Hematopoietic multipotent progenitor cell treated with erythropoietin and hydrocortisone succinate and interleukin-3 and kit ligand, for 6 days (in vitro differentiated cells): ENCODE measurements around the gene USP17L13.
"Not testable (repeated sequence)": the region's sequence is repeated elsewhere in the genome, so short reads cannot be mapped to it uniquely, and the experiment has no call there.

ENCODE experiments used
- DNase-seq: peaks from one replicate; pipeline ENCODE4 v3.0.0-alpha.2; 2015

The USP17L13 gene, protein sequence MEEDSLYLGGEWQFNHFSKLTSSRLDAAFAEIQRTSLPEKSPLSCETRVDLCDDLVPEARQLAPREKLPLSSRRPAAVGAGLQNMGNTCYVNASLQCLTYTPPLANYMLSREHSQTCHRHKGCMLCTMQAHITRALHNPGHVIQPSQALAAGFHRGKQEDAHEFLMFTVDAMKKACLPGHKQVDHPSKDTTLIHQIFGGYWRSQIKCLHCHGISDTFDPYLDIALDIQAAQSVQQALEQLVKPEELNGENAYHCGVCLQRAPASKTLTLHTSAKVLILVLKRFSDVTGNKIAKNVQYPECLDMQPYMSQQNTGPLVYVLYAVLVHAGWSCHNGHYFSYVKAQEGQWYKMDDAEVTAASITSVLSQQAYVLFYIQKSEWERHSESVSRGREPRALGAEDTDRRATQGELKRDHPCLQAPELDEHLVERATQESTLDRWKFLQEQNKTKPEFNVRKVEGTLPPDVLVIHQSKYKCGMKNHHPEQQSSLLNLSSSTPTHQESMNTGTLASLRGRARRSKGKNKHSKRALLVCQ

GRCh38 chr4:9224596-9224995 is at the start of gene USP17L13:
Gene USP17L13, plus strand, starts transcription at chr4:9224896. Its CDS starts 0 bp downstream, at chr4:9224896.
- not testable (repeated sequence) for DNase-seq

- DNase-seq = not testable (repeated sequence)
These were observed 14.3 kb upstream of the USP17L13 start, which contains the start of gene USP17L10 for GRCh38 chr4:9210357-9210756. Gene USP17L10, plus strand, starts transcription at chr4:9210657. Its CDS starts 0 bp downstream, at chr4:9210657.

DNA sequence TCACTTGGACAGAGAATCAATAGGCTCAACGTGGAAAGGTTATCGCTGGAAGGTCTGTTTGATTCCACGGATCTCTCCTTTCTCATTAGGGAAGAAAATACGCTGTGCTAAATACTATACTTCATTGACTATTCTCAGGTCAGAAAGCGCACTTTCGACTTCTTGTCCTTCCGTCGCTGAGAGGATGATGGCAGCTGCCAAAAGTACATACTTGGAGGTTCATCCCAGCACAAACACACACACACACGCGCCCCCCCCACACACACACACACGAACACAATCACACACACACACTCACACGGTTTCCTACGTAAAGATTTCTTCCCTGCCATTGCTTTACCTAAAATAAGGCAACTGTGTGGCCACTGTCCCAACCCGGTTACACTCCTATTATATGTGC is 10.0 kb upstream of the USP17L13 start:
- not testable (repeated sequence) for DNase-seq

DNA sequence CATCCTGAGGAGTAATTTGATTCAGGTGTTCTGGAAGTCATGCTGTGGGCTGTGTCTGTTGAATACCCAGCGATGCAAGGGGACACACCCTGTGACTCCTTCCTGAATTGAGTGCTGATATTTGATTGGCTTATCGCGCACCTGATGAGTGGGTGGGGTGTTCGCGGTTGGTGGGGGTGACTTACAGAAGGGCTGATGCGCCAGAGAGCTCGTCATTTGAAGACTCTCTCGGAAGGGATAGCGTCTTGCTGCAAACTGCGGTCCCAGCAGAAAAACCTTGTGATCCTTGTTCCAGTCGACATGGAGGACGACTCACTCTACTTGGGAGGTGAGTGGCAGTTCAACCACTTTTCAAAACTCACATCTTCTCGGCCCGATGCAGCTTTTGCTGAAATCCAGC is 9.6 kb upstream of the USP17L13 start, which contains the start of gene USP17L11:
Gene USP17L11 (plus strand): TSS at position 301 of the 400 bp plus-strand sequence. CDS start 0 bp downstream, at position 301.
- not testable (repeated sequence) for DNase-seq

GRCh38 chr4:9219852-9220251 is 4.8 kb upstream of the USP17L13 start, which contains the start of gene USP17L12:
Gene USP17L12, plus strand, starts transcription at chr4:9220152. Its CDS starts 0 bp downstream, at chr4:9220152.
- not testable (repeated sequence) for DNase-seq

- not testable (repeated sequence) for DNase-seq
These were observed 5.6 kb downstream of the USP17L13 start for GRCh38 chr4:9230249-9230648.

- not testable (repeated sequence) for DNase-seq
These were observed 9.4 kb downstream of the USP17L13 start, which contains the start of gene USP17L15 for GRCh38 chr4:9234085-9234484. Gene USP17L15, plus strand, starts transcription at chr4:9234385. Its CDS starts 0 bp downstream, at chr4:9234385.

DNA sequence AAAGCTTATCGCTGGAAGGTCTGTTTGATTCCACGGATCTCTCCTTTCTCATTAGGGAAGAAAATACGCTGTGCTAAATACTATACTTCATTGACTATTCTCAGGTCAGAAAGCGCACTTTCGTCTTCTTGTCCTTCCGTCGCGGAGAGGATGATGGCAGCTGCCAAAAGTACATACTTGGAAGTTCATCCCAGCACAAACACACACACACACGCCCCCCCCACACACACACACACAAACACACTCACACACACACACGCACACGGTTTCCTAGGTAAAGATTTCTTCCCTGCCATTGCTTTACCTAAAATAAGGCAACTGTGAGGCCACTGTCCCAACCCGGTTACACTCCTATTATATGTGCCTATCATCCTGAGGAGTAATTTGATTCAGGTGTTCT is 13.8 kb downstream of the USP17L13 start:
- DNase-seq = not testable (repeated sequence)

DNA sequence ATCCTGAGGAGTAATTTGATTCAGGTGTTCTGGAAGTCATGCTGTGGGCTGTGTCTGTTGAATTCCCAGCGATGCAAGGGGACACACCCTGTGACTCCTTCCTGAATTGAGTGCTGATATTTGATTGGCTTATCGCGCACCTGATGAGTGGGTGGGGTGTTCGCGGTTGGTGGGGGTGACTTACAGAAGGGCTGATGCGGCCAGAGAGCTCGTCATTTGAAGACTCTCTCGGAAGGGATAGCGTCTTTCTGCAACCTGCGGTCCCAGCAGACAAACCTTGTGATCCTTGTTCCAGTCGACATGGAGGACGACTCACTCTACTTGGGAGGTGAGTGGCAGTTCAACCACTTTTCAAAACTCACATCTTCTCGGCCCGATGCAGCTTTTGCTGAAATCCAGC is 18.9 kb downstream of the USP17L13 start, which contains the start of gene USP17L17:
Gene USP17L17 (plus strand): TSS at position 301 of the 400 bp plus-strand sequence. CDS start 0 bp downstream, at position 301.
- DNase-seq = not testable (repeated sequence)

DNA sequence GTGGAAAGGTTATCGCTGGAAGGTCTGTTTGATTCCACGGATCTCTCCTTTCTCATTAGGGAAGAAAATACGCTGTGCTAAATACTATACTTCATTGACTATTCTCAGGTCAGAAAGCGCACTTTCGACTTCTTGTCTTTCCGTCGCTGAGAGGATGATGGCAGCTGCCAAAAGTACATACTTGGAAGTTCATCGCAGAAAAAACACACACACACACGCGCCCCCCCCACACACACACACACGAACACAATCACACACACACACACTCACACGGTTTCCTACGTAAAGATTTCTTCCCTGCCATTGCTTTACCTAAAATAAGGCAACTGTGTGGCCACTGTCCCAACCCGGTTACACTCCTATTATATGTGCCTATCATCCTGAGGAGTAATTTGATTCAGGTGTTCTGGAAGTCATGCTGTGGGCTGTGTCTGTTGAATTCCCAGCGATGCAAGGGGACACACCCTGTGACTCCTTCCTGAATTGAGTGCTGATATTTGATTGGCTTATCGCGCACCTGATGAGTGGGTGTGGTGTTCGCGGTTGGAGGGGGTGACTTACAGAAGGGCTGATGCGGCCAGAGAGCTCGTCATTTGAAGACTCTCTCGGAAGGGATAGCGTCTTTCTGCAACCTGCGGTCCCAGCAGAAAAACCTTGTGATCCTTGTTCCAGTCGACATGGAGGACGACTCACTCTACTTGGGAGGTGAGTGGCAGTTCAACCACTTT is 23.4 kb downstream of the USP17L13 start, which contains the start of gene USP17L18:
Gene USP17L18 (plus strand): TSS at position 678 of the 728 bp plus-strand sequence. CDS start 0 bp downstream, at position 678.
- not testable (repeated sequence) for DNase-seq

DNA sequence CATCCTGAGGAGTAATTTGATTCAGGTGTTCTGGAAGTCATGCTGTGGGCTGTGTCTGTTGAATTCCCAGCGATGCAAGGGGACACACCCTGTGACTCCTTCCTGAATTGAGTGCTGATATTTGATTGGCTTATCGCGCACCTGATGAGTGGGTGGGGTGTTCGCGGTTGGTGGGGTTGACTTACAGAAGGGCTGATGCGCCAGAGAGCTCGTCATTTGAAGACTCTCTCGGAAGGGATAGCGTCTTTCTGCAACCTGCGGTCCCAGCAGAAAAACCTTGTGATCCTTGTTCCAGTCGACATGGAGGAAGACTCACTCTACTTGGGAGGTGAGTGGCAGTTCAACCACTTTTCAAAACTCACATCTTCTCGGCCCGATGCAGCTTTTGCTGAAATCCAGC is 28.4 kb downstream of the USP17L13 start, which contains the start of gene USP17L19:
Gene USP17L19 (plus strand): TSS at position 301 of the 400 bp plus-strand sequence. CDS start 0 bp downstream, at position 301.
- not testable (repeated sequence) for DNase-seq

DNA sequence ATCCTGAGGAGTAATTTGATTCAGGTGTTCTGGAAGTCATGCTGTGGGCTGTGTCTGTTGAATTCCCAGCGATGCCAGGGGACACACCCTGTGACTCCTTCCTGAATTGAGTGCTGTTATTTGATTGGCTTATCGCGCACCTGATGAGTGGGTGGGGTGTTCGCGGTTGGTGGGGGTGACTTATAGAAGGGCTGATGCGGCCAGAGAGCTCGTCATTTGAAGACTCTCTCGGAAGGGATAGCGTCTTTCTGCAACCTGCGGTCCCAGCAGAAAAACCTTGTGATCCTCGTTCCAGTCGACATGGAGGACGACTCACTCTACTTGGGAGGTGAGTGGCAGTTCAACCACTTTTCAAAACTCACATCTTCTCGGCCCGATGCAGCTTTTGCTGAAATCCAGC is 33.1 kb downstream of the USP17L13 start, which contains the start of gene USP17L20:
Gene USP17L20 (plus strand): TSS at position 301 of the 400 bp plus-strand sequence. CDS start 0 bp downstream, at position 301.
- not testable (repeated sequence) for DNase-seq

DNA sequence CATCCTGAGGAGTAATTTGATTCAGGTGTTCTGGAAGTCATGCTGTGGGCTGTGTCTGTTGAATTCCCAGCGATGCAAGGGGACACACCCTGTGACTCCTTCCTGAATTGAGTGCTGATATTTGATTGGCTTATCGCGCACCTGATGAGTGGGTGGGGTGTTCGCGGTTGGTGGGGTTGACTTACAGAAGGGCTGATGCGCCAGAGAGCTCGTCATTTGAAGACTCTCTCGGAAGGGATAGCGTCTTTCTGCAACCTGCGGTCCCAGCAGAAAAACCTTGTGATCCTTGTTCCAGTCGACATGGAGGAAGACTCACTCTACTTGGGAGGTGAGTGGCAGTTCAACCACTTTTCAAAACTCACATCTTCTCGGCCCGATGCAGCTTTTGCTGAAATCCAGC is 37.9 kb downstream of the USP17L13 start, which contains the start of gene USP17L21:
Gene USP17L21 (plus strand): TSS at position 301 of the 400 bp plus-strand sequence. CDS start 0 bp downstream, at position 301.
- not testable (repeated sequence) for DNase-seq

- DNase-seq = not testable (repeated sequence)
These were observed 42.6 kb downstream of the USP17L13 start, which contains the start of gene USP17L22 for GRCh38 chr4:9267319-9267718. Gene USP17L22, plus strand, starts transcription at chr4:9267619. Its CDS starts 0 bp downstream, at chr4:9267619.

GRCh38 chr4:9271719-9272118 is 47.0 kb downstream of the USP17L13 start:
- DNase-seq = not testable (repeated sequence)
